GM21423 (cell line): Measurements from ENCODE around the gene PHEX.
"Not testable (repeated sequence)": the region's sequence is repeated elsewhere in the genome, so short reads cannot be mapped to it uniquely, and the experiment has no call there.

Experiments
- ATAC-seq: cut with Tn5 transposase; IDR thresholded peaks from one replicate; pipeline ENCODE4 v1.9.1; 2021; ENCODE audit warnings: mild to moderate bottlenecking, moderate library complexity; ENCODE audit not compliant: unreplicated experiment

The PHEX gene

GRCh38 chrX:22203186-22203585 is 171.1 kb downstream of the PHEX start:
- ATAC-seq = no peak

GRCh38 chrX:22206781-22207180 is 174.7 kb downstream of the PHEX start:
- no peak for ATAC-seq

- no peak for ATAC-seq
Observed at GRCh38 chrX:22220941-22221340, 188.8 kb downstream of the PHEX start.

- ATAC-seq = no peak
Observed at GRCh38 chrX:22234380-22234779, 202.3 kb downstream of the PHEX start.

- ATAC-seq = no peak
Observed at GRCh38 chrX:22237479-22237878, 205.4 kb downstream of the PHEX start.

DNA sequence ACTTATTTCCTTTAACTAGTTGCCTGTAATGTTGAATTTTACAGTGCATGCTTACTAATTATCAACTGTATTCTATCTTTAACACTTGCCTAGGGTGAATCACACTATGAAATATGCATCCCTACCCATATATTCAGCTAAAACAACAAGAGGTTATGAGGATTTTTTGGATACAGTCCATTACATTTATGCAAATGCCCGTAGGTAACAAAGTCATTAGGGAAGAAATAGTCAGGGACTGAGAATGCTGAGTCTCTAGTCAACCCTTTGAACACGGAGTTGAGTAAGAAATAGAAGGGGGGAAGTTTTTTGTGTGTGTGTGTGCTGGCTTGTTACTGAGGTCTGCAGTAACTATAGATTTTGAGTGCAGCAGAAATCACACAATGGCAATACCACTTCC is 214.5 kb downstream of the PHEX start:
- no peak for ATAC-seq

GRCh38 chrX:22247169-22247568 is 215.0 kb downstream of the PHEX start:
- ATAC-seq = no peak

- ATAC-seq = no peak
Observed at GRCh38 chrX:22248401-22248800, 216.3 kb downstream of the PHEX start.

- no peak for ATAC-seq
Observed at GRCh38 chrX:22249371-22249770, 217.2 kb downstream of the PHEX start.

DNA sequence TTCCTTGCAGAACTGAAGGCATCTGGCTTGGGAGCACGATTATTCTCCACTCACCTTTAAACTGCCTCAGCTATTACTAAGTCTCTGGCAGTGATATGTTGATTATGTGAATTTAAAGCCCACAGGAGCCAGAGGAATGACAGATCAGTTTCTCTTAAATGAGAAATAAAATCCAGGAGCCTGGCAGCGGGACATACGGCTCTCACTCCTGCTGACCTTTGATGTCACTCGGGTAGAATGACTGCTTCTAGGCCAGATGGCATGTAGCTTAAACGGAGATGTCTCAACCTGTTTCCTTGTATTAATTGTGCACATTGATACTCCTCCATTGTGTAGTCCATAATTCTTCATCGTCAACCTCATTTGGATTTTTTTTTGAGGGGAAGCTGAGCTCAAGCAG is 236.6 kb downstream of the PHEX start:
- ATAC-seq = no peak

DNA sequence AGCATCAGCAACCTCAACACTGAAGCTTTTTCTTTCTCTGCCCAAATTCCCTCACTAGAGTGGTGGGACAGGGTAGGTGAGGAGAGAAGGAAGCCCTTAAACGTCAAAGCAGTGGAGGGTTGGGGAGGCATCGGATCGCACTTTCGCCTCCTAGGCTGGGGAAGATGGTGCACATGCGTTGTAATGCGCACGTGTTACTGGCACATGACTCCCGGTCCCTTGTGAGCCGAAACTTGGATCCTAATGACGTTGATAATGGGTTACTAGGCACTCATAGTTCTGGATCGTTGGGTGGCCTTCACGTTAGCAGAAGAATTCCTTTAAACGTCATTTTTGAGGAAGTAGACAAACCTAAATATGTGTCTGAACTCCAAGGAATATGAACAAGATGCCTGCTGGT is 240.5 kb downstream of the PHEX start, which contains the start of gene CBLL2:
CBLL2 (plus strand) TSS at position 301 of the 400 bp plus-strand sequence; CDS start at position 380, 79 bp downstream.
- no peak for ATAC-seq

GRCh38 chrX:22273714-22274317 is 241.7 kb downstream of the PHEX start:
- ATAC-seq = no peak

GRCh38 chrX:22276781-22277180 is 244.7 kb downstream of the PHEX start:
- ATAC-seq = no peak

DNA sequence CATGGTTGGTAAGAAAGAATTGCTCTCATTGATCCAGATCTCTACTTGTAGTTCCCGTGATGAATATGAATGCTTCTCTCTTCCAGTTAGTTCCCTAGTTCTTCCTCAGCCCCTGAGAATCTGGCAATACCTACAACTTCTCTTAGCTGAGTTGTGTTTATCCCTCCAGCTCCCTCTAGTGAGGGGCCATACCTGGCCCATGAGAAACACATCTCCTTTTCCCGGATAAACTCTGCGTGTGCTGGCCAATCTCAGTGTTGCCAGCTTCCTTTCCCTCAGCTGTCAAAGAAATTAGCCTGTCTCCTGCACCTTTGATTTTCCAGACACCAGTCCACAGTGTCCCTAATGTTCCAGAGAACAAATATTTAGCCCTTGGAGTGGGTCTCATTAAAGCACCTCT is 246.2 kb downstream of the PHEX start:
- no peak for ATAC-seq

DNA sequence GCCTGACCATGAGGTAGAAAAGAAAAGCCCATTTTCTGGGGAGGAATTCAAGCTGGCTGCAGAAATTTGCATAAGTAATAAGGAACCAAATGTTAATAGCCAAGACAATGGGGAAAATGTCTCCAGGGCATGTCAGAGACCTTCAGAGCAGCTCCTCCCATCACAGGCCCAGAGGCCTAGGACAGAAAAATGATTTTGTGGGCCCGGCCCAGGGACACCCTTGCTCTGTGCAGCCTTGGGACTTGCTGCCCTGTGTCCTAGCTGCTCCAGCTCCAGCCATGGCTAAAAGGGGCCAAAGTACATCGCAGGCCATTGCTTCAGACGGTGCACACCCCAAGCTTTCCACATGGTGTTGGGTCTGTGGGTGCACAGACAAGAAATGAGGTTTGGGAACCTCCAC is 257.1 kb downstream of the PHEX start:
- ATAC-seq = not testable (repeated sequence)

DNA sequence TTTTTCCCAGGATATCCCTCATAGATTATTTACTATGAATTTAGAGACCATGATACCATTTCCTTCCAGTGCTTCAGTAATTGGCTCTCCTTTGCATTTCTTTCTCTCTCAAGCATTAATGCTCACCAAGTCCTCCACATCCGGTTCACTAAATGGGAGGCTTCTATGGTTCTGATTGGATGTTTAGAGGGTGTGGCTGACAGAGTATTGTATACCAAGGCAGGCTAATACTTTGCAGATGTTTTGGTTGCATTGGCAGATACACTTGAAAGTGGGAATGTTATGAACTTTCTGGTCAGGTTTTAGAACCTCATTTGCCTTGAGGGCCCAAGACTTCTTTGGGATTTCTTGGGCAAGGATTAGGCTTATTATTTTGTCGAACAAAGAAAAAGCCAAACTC is 264.7 kb downstream of the PHEX start:
- no peak for ATAC-seq

DNA sequence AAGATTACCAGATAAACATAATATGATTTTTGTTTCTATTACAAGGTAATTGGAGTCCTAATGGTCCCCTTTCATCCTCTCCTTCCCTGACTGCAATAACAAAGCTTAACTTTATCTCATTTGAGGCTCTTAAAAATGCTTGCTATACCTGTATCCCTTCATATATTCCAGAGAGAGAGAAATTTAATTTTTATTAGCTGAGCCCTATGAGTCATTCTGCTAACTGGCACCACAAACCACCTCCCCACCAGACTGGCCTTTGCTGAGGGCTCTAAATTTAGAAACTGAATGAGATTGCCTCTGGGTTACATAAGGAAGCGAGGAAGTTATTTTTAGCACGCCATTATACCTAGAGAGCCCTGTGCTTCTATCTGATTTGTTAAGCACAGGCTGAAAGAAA is 268.0 kb downstream of the PHEX start:
- no peak for ATAC-seq
